ENCODE data around the gene GNGT1. TPM values are rescaled to one million over a fixed set of nuclear protein-coding genes. Genes with fewer than 3 reads are reported as not detected.

The GNGT1 gene
- total and polyA plus RNA-seq, 4 donors = not detected

DNA sequence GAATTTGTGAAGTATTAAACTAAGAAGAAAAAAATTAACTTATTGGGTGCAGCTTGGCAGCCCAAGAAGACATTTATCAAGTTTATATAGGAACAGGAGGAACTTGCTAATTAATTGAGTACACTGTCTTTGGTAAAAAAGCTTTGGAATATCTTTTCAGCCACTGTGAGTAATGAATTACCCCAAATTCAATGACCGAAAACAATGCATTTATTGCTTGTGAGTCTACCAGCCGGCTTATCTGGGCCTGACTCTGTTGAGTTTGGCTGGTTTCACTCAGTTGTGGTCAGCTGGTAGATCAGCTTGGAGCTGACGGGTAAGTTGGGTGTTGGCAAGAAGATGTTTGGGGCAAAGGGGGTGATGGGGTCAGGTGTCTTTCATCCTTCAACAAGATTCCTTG lies 26.8 kb downstream of the GNGT1 start:
- no peaks in the 10 kb centered on the region for H3K27me3 ChIP-seq (ENCODE audit: control insufficient read depth, insufficient read depth, low read length)
- 63% methylated on average over 3 of the region's 3 CpGs for WGBS (ENCODE audit: insufficient coverage)
- H3K4me3 ChIP-seq (ENCODE audit: low read depth, low read length) = no peak overlapping the region
- no peaks in the 10 kb centered on the region for H3K4me1 ChIP-seq (ENCODE audit: control insufficient read depth, insufficient read depth, low read length)
- H3K36me3 ChIP-seq (ENCODE audit: control insufficient read depth, insufficient read depth, low read length) = no peaks in the 10 kb centered on the region
- H3K27ac ChIP-seq (ENCODE audit: low read depth, low read length) = no peak overlapping the region
- DNase-seq (ENCODE audit: low read depth in 4 of 6, low spot score in 6 of 6) = no peak
- no peaks in the 10 kb centered on the region for H3K9me3 ChIP-seq (ENCODE audit: control insufficient read depth, insufficient read depth, low read length)

DNA sequence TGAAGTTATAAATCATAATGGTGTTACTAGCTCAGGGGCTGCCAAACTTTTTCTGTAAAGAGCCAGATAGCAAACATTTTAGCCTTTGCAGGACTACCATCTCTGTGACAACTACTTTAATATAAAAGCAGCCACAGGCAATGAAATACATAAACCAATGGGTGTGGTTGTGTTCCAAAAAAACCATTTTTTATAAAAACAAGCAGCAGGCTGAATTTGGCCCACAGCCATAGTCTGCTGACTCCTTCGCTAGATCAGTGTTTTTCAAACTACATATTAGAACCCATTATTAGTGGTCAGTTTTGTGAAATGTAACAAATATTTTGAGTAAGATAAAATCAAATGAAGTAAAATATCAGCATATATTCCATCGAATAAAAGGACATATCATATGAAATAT lies 28.7 kb downstream of the GNGT1 start:
- Histone ChIP-seq H3K27ac (ENCODE audit: low read depth, low read length) (no peak overlapping the region), H3K36me3 (ENCODE audit: control insufficient read depth, insufficient read depth, low read length) (no peaks in the 10 kb centered on the region), H3K9me3 (ENCODE audit: control insufficient read depth, insufficient read depth, low read length) (no peaks in the 10 kb centered on the region), H3K4me1 (ENCODE audit: control insufficient read depth, insufficient read depth, low read length) (no peaks in the 10 kb centered on the region), H3K27me3 (ENCODE audit: control insufficient read depth, insufficient read depth, low read length) (no peaks in the 10 kb centered on the region), H3K4me3 (ENCODE audit: low read depth, low read length) (no peak overlapping the region)
- no peak for DNase-seq (ENCODE audit: low read depth in 4 of 6, low spot score in 6 of 6)
- WGBS (ENCODE audit: insufficient coverage) = no CpG with 5 or more reads among the region's 2 CpGs

DNA sequence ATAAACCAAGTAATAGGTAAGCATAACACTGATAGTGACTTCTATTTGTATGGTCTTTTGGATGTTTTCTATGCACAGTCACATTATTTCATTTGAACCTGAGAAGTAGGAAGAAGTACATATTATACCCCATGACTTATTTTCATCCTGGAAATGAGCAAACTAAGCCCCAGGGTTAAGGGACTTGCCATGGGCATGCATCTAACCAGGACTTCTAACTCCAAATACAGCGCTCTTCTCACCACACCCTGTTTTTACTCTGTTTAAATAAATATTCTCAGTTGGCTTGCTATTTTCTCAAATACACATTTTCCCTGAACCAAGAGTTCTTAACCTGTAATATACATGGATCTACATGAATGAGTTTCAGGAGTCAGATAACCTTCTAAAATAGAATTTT lies 31.5 kb downstream of the GNGT1 start:
- no peak for DNase-seq (ENCODE audit: low read depth in 4 of 6, low spot score in 6 of 6)
- Histone ChIP-seq H3K4me3 (ENCODE audit: low read depth, low read length) (no peak overlapping the region), H3K27me3 (ENCODE audit: control insufficient read depth, insufficient read depth, low read length) (no peaks in the 10 kb centered on the region), H3K9me3 (ENCODE audit: control insufficient read depth, insufficient read depth, low read length) (no peaks in the 10 kb centered on the region), H3K36me3 (ENCODE audit: control insufficient read depth, insufficient read depth, low read length) (no peaks in the 10 kb centered on the region), H3K27ac (ENCODE audit: low read depth, low read length) (no peak overlapping the region), H3K4me1 (ENCODE audit: control insufficient read depth, insufficient read depth, low read length) (no peaks in the 10 kb centered on the region)
- WGBS (ENCODE audit: insufficient coverage) = no CpG with 5 or more reads among the region's 1 CpG

DNA sequence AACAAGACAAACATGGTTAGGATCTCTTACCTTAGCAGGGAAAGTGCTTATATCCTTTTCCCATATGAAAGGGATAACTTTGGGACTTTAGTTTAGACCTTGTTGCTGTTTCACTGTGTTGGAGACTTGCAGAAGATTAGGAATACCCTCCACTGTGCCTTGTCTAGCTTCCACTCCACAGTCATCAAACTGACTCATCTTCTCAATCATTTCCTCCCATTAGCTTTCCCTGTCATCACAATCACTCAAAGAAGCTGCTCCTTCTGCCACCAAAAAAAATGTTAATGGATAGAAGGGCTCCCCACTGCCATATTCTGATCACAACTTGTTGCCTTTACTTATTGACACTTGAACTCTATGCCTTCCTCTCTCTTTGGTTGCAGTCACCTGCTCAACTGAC lies 31.9 kb downstream of the GNGT1 start:
- H3K9me3 ChIP-seq (ENCODE audit: control insufficient read depth, insufficient read depth, low read length) = no peaks in the 10 kb centered on the region
- H3K27ac ChIP-seq (ENCODE audit: low read depth, low read length) = no peak overlapping the region
- no peaks in the 10 kb centered on the region for H3K36me3 ChIP-seq (ENCODE audit: control insufficient read depth, insufficient read depth, low read length)
- no peaks in the 10 kb centered on the region for H3K27me3 ChIP-seq (ENCODE audit: control insufficient read depth, insufficient read depth, low read length)
- H3K4me1 ChIP-seq (ENCODE audit: control insufficient read depth, insufficient read depth, low read length) = no peaks in the 10 kb centered on the region
- no peak overlapping the region for H3K4me3 ChIP-seq (ENCODE audit: low read depth, low read length)
- DNase-seq (ENCODE audit: low read depth in 4 of 6, low spot score in 6 of 6) = no peak

DNA sequence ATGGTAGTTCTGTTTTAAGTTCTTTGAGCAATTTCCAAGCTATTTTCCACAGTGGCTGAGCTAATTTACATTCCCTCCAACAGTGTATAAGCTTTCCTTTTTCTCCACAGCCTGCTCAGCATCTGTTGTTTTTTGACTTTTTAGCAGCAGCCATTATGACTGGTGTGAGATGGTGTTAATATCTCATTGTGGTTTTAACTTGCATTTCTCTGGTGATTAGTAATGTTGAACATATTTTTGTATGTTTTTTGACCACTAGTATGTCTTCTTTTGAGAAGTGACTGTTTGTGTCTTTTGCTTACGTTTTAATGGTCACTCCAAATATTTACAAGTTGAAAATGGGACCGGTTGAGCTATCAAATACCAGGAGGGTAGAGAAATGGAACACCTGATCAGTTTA lies 35.6 kb downstream of the GNGT1 start:
- no peak overlapping the region for H3K27ac ChIP-seq (ENCODE audit: low read depth, low read length)
- no peaks in the 10 kb centered on the region for H3K9me3 ChIP-seq (ENCODE audit: control insufficient read depth, insufficient read depth, low read length)
- H3K27me3 ChIP-seq (ENCODE audit: control insufficient read depth, insufficient read depth, low read length) = no peaks in the 10 kb centered on the region
- no peak for DNase-seq (ENCODE audit: low read depth in 4 of 6, low spot score in 6 of 6)
- 100% methylated on average over 1 of the region's 2 CpGs for WGBS (ENCODE audit: insufficient coverage)
- H3K36me3 ChIP-seq (ENCODE audit: control insufficient read depth, insufficient read depth, low read length) = no peaks in the 10 kb centered on the region
- H3K4me1 ChIP-seq (ENCODE audit: control insufficient read depth, insufficient read depth, low read length) = no peaks in the 10 kb centered on the region
- no peak overlapping the region for H3K4me3 ChIP-seq (ENCODE audit: low read depth, low read length)

DNA sequence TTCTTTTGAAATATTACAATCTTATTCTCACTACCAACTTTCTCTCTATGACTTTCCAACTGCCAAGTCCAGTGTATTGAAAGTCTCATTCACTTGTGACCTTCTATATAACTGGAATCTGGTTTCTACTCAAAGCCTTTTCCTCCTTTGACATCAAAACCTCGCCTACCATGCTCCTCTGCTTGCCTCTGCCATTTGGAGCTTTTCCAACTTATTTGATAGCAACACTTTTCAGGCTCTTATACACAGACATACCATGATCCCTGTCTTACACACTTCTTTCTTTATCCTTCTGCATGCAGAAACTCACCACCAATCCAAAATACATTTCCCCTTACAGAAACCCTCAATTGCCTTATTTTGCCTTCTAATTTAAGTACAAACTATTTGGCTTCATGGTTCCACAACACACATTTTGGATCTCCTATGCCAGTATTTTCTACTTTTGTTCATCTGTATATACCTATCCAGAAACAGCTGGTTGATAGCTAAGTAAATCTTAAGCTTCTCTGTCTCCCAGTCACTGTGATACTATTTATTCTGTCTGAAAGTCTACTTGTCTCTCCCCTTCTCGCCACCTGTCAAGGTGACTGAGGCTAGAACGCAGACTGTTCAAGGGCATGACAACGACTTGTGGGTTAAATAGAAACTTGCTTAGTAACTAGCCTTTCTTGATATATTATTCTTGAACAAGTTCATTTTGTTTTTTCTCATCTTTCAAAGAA lies 37.6 kb downstream of the GNGT1 start:
- Histone ChIP-seq H3K36me3 (ENCODE audit: control insufficient read depth, insufficient read depth, low read length) (no peaks in the 10 kb centered on the region), H3K27me3 (ENCODE audit: control insufficient read depth, insufficient read depth, low read length) (no peaks in the 10 kb centered on the region), H3K9me3 (ENCODE audit: control insufficient read depth, insufficient read depth, low read length) (no peaks in the 10 kb centered on the region), H3K4me1 (ENCODE audit: control insufficient read depth, insufficient read depth, low read length) (no peaks in the 10 kb centered on the region), H3K4me3 (ENCODE audit: low read depth, low read length) (no peak overlapping the region), H3K27ac (ENCODE audit: low read depth, low read length) (peak overlapping the region; percentile 43)
- no peak for DNase-seq (ENCODE audit: low read depth in 4 of 6, low spot score in 6 of 6)
- WGBS (ENCODE audit: insufficient coverage) = 83% methylated on average over 1 of the region's 4 CpGs

DNA sequence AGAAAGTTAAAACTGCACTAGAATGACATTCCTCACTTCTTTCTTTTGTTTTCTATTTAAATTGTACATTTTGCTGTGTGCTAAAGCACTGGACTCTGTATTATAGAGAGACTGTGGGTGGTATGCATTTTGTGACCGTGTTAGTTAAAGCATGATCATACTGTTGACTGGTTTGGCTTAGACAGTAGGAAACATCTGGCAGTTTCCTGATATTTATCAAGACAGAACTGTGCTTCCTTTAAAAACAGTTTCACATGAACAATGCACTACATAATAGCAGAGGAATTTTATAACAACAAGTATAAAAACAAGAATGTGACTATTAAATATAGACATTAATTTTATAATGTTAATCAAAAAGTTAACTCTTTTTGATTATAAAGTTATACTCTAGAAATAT lies 38.3 kb downstream of the GNGT1 start:
- DNase-seq (ENCODE audit: low read depth in 4 of 6, low spot score in 6 of 6) = peak in 1 of 6 donors; percentile 8
- no CpG with 5 or more reads among the region's 1 CpG for WGBS (ENCODE audit: insufficient coverage)
- H3K27ac ChIP-seq (ENCODE audit: low read depth, low read length) = peak overlapping the region; percentile 43

DNA sequence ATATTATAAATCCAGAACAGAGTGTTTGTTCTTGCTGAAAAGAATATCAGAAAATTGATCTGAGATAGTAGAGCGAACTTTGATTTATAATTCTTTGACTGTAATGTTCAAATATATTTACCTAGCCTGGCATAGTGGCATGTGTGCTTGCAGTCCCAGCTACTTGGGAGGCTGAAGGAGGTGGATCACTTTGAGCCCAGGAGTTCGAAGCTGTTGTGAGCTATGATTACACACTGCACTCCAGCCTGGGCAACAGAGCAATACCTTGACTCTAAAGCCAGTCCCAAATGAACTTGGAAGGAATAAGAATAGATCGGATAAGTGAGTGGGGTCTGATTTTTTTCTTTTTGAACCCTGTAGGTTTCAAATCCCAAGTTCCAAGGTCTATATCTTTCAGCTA lies 38.7 kb downstream of the GNGT1 start:
- WGBS (ENCODE audit: insufficient coverage) = no CpG with 5 or more reads among the region's 3 CpGs
- Histone ChIP-seq H3K4me3 (ENCODE audit: low read depth, low read length) (no peak overlapping the region), H3K27ac (ENCODE audit: low read depth, low read length) (peak overlapping the region; percentile 47), H3K9me3 (ENCODE audit: control insufficient read depth, insufficient read depth, low read length) (no peaks in the 10 kb centered on the region), H3K36me3 (ENCODE audit: control insufficient read depth, insufficient read depth, low read length) (no peaks in the 10 kb centered on the region), H3K27me3 (ENCODE audit: control insufficient read depth, insufficient read depth, low read length) (no peaks in the 10 kb centered on the region), H3K4me1 (ENCODE audit: control insufficient read depth, insufficient read depth, low read length) (no peaks in the 10 kb centered on the region)
- no peak for DNase-seq (ENCODE audit: low read depth in 4 of 6, low spot score in 6 of 6)

More for the DNA sequence above, 38.3 kb downstream of the GNGT1 start:
- H3K9me3 ChIP-seq (ENCODE audit: control insufficient read depth, insufficient read depth, low read length) = no peaks in the 10 kb centered on the region
- H3K4me1 ChIP-seq (ENCODE audit: control insufficient read depth, insufficient read depth, low read length) = no peaks in the 10 kb centered on the region
- no peaks in the 10 kb centered on the region for H3K36me3 ChIP-seq (ENCODE audit: control insufficient read depth, insufficient read depth, low read length)
- H3K27me3 ChIP-seq (ENCODE audit: control insufficient read depth, insufficient read depth, low read length) = no peaks in the 10 kb centered on the region
- no peak overlapping the region for H3K4me3 ChIP-seq (ENCODE audit: low read depth, low read length)

DNA sequence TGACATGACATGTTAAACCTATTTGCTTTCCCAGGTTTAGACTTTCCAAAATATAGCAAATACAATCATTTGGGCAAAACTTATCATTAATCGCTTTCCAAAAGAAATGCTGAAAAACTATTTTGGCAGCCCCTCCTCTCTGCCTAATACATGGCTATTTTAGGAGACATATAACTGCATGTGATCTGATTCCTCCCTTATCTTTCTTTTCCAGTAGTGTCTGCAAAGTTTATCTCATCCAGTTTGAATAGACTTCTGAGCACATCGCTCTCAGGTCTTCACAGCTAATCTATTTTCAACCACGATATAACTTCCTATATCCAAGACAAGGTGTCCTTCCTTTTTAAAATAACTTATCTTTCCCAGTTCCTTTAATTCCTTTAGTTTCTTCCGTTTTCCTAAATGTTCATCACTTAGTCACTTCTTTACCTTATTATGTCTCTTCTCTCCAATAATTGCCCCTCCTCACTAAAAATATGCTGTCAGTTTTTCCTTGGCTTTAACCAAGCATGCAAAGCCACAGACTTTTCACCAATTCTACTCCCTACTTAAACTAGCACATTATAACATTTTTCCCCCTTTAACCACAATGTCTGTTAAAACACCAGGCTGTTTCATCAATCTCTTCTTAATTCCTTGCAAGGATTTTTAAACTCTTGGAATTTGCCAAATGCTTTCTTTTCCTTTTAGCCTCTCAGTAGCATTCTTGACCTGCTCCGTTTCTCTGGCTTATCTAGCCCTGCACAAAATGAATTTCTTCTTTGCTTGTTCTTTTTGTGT lies 39.6 kb downstream of the GNGT1 start:
- 84% methylated on average over 5 of the region's 5 CpGs for WGBS (ENCODE audit: insufficient coverage)
- Histone ChIP-seq H3K27ac (ENCODE audit: low read depth, low read length) (no peak overlapping the region), H3K27me3 (ENCODE audit: control insufficient read depth, insufficient read depth, low read length) (no peaks in the 10 kb centered on the region), H3K4me3 (ENCODE audit: low read depth, low read length) (no peak overlapping the region), H3K9me3 (ENCODE audit: control insufficient read depth, insufficient read depth, low read length) (no peaks in the 10 kb centered on the region), H3K4me1 (ENCODE audit: control insufficient read depth, insufficient read depth, low read length) (no peaks in the 10 kb centered on the region), H3K36me3 (ENCODE audit: control insufficient read depth, insufficient read depth, low read length) (no peaks in the 10 kb centered on the region)
- DNase-seq (ENCODE audit: low read depth in 4 of 6, low spot score in 6 of 6) = no peak

DNA sequence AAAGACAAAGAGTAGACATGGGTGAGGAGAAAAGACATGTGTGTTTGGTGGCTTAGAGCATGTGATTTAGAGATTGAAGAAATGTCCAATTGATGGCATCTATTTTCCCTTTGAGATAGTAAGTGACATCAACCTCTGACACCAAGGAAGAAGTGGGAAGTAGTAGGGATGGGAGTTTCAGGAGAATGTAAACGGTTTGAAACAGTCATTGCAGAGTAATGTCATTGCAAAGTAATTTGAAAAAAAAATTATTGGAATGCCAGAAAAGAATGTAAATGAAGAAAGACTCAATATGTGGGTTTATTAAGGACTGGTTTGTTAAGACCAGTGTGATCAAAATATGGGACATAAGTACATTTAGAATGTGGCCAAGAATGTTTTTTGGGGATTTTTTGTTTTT lies 41.7 kb downstream of the GNGT1 start:
- no peaks in the 10 kb centered on the region for H3K9me3 ChIP-seq (ENCODE audit: control insufficient read depth, insufficient read depth, low read length)
- H3K4me3 ChIP-seq (ENCODE audit: low read depth, low read length) = no peak overlapping the region
- H3K27ac ChIP-seq (ENCODE audit: low read depth, low read length) = no peak overlapping the region
- no peaks in the 10 kb centered on the region for H3K4me1 ChIP-seq (ENCODE audit: control insufficient read depth, insufficient read depth, low read length)
- DNase-seq (ENCODE audit: low read depth in 4 of 6, low spot score in 6 of 6) = no peak
- no peaks in the 10 kb centered on the region for H3K36me3 ChIP-seq (ENCODE audit: control insufficient read depth, insufficient read depth, low read length)
- no peaks in the 10 kb centered on the region for H3K27me3 ChIP-seq (ENCODE audit: control insufficient read depth, insufficient read depth, low read length)
- WGBS (ENCODE audit: insufficient coverage) = 78% methylated on average over 1 of the region's 1 CpG

All from spinal cord (tissue), 10 donors.